ENCODE results near the gene HMCN1. TPM values are rescaled to one million over a fixed set of nuclear protein-coding genes. Genes with fewer than 3 reads are reported as not detected.

The HMCN1 gene
- polyA plus RNA-seq, 1 of the 3 experiments (the other 2 are of a cell fraction) = 59.5 TPM

- H3K27me3 ChIP-seq (ENCODE audit: insufficient read depth) = no peaks in the 10 kb centered on the region
- TF ChIP-seq MXI1 (IDR thresholded peaks at IDR 0.05; ENCODE audit: low read depth, low read length) = no peak
- no peak for TF ChIP-seq USF2 (IDR thresholded peaks at IDR 0.05; ENCODE audit: borderline replicate concordance, low read depth, low read length)
- no peak for TF ChIP-seq RAD21 (IDR thresholded peaks at IDR 0.05; ENCODE audit: low read length)
- no peak for TF ChIP-seq MAX (IDR thresholded peaks at IDR 0.05; ENCODE audit: low read depth)
- no peak for TF ChIP-seq GABPA (IDR thresholded peaks at IDR 0.05; ENCODE audit: low read depth)
- TF ChIP-seq MEF2A (IDR thresholded peaks at IDR 0.05; ENCODE audit: borderline replicate concordance, low read depth) = no peak
- no peak for TF ChIP-seq GATA2 (CRISPR knock-in tag; IDR thresholded peaks at IDR 0.05)
- no peak for TF ChIP-seq CTCF (IDR thresholded peaks at IDR 0.05)
- TF ChIP-seq FOXJ3 (CRISPR knock-in tag; IDR thresholded peaks at IDR 0.05) = no peak
- no peak for TF ChIP-seq RXRA (IDR thresholded peaks at IDR 0.05; ENCODE audit: borderline replicate concordance, low read depth)
- TF ChIP-seq RCOR1 (IDR thresholded peaks at IDR 0.05; ENCODE audit: low read length) = no peak
- no peak for TF ChIP-seq CHD2 (IDR thresholded peaks at IDR 0.05; ENCODE audit: low read length, partially characterized antibody)
- no peak for TF ChIP-seq IRF3 (IDR thresholded peaks at IDR 0.05; ENCODE audit: low read depth, low read length)
- no peak for TF ChIP-seq JUND (IDR thresholded peaks at IDR 0.05)
- TF ChIP-seq TCF12 (IDR thresholded peaks at IDR 0.05) = no peak
- TF ChIP-seq NRF1 (IDR thresholded peaks at IDR 0.05; ENCODE audit: low read depth, low read length) = no peak
- no peak for TF ChIP-seq TAF1 (IDR thresholded peaks at IDR 0.05; ENCODE audit: borderline replicate concordance, low read depth, low read length)
- ChIA-PET POLR2A (no interaction called here), CTCF (interaction anchor here (1.3 kb wide), 1 partner anchor 48 kb away, joined by 3 read pairs; no protein-coding TSS in a partner anchor)
- H3K9me3 ChIP-seq = no peaks in the 10 kb centered on the region
- H3K27ac ChIP-seq (ENCODE audit: low read depth in 2 of 2, low read length in 1 of 2) = peak overlapping the region; percentile 14 to 74; a peak in 3 of 4 replicates
- no peaks in the 10 kb centered on the region for H4K20me1 ChIP-seq (ENCODE audit: insufficient read depth)
- H3K4me1 ChIP-seq (ENCODE audit: control insufficient read depth in 1 of 2, insufficient read depth in 2 of 2, low read depth in 1 of 2, low read length in 1 of 2) = peaks cover 2 to 31% of the 10 kb centered on the region in 2 experiments; a peak in 2 of 4 replicates
- H3F3A ChIP-seq (replicated peaks; ENCODE audit: insufficient read depth) = peaks cover 25% of the 10 kb centered on the region
- H2AFZ ChIP-seq (ENCODE audit: low read depth) = no peak overlapping the region
- H3K9ac ChIP-seq = no peak overlapping the region
- DNase-seq = no peak
- H3K79me2 ChIP-seq (ENCODE audit: insufficient read depth) = no peaks in the 10 kb centered on the region
- no peaks in the 10 kb centered on the region for H3K9me2 ChIP-seq
- H3K4me3 ChIP-seq (ENCODE audit: low read depth in 2 of 2, low read length in 1 of 2) = no peak overlapping the region
- H3K4me2 ChIP-seq = no peak overlapping the region
- H3K36me3 ChIP-seq (replicated peaks in 1 of 2; ENCODE audit: control insufficient read depth in 1 of 2, insufficient read depth in 2 of 2, low read length in 1 of 2) = peaks cover 3 to 5% of the 10 kb centered on the region in 2 experiments
Observed at GRCh38 chr1:185861630-185862029, 127.4 kb downstream of the HMCN1 start.
